NCI-H2029 (cell line): ENCODE data around the gene ZBTB6.

Experiments used
- DNase-seq: peaks from one replicate; lab custom pipeline; 2025; lab: John Stamatoyannopoulos, UW

ZBTB6 gene

DNA sequence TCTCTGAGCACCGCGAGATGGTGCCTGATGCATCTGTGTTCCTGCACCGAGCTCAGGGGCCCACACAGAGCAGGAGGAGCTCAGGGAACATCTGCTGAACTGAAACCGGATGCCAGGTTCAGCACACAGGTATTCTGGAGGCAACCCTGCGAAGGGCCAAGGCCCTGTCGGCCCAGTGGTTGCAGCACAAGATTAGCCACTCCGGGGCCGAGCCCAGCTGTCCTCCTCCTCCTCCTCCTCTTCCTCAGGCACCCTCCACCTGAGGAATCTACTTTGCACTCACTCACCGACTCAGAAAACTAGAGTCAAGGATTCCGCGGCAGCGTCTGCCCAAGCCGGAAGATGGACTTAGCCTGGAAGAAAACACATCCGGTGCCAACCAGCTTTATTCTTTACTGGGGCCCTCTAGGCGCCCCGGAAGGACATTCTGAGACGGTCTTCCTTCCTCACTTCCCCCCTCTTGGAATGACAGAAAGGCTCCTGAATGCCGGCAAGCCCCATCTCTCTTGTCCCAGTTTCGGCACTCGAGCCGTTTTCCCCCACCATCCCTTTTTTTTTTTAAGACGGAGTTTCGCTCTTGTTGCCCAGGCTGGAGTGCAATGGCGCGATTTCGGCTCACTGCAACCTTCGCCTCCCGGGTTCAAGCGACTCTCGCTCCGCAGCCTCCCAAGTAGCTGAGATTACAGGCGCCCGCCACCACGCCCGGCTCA lies at the start of gene ZBTB6:
Gene ZBTB6, minus strand, starts transcription at position 360 of the 710 bp plus-strand sequence. CDS start 1,251 bp downstream, outside the sequence.
- DNase-seq, result peak; percentile 83

DNA sequence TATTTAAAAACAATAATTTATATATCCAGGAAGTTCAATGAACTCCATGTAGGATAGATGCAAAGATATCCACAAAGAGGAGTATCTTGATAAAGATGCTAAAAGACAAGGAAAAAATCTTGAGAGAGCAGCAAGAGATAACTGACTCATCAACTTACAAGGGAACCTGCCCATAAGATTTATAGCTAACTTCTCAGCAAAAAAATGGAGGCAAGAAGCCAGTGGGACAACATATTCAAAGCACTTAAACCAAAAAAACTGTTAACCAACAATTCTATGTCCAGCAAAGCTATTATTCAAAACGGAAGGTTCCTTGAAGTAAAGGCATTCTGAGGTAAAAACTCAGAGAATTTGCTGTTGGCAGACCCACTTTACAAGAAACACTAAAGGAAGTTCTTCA lies 48.0 kb upstream of the ZBTB6 start:
- no peak for DNase-seq

- DNase-seq, result no peak
Measured at GRCh38 chr9:122955961-122956360, 42.8 kb upstream of the ZBTB6 start.

DNA sequence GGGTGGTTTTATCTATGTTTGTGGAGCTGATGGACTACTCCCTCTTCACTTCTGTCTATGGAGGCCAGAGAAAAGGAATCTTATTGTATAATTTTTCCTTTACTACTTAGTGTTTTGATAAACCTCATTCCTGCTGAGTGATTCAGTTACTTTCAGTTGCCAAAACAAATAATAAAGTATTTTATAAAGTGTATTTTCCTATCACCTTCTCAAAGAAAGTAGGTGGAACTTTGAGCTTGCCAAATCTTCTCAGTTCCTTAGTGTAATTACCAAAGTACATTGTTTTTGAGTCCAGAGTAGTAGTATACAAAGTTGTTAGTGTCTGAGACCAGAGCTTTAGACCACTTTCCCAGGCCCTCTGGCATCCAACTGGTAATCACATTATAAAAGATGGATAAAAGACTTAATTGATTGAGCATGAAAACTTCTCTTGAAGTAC lies 41.1 kb upstream of the ZBTB6 start:
- no peak for DNase-seq

GRCh38 chr9:122951056-122951455 lies 37.9 kb upstream of the ZBTB6 start:
- no peak for DNase-seq

GRCh38 chr9:122950263-122950662 lies 37.1 kb upstream of the ZBTB6 start:
- no peak for DNase-seq

GRCh38 chr9:122949696-122950095 lies 36.6 kb upstream of the ZBTB6 start:
- DNase-seq, result no peak

- no peak for DNase-seq
Measured at GRCh38 chr9:122948313-122948712, 35.2 kb upstream of the ZBTB6 start.

DNA sequence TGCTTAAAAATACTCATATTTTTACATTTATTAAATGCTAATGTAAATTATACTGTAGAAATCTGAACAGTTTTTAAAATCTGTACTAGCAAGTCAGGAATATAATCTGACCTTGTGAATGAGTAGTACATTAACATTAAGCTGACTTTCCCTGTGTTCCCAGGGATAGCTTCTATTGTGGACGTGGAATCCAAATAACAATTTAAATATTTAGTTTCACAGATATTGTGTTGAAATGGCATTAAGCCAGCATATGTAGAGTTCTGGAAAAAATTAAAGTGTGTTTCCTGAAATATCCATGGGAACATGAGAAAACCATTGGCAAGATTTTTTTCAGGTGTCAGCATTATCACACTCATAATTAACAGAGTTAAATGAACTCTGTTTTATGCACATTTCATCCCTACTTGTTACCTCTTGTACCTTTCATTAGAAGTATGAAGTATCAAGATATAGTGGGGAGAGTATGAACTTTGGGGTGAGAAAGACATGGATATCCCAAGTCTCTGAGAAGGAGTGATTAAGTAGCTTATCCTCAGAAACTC lies 33.4 kb upstream of the ZBTB6 start:
- DNase-seq, result no peak

DNA sequence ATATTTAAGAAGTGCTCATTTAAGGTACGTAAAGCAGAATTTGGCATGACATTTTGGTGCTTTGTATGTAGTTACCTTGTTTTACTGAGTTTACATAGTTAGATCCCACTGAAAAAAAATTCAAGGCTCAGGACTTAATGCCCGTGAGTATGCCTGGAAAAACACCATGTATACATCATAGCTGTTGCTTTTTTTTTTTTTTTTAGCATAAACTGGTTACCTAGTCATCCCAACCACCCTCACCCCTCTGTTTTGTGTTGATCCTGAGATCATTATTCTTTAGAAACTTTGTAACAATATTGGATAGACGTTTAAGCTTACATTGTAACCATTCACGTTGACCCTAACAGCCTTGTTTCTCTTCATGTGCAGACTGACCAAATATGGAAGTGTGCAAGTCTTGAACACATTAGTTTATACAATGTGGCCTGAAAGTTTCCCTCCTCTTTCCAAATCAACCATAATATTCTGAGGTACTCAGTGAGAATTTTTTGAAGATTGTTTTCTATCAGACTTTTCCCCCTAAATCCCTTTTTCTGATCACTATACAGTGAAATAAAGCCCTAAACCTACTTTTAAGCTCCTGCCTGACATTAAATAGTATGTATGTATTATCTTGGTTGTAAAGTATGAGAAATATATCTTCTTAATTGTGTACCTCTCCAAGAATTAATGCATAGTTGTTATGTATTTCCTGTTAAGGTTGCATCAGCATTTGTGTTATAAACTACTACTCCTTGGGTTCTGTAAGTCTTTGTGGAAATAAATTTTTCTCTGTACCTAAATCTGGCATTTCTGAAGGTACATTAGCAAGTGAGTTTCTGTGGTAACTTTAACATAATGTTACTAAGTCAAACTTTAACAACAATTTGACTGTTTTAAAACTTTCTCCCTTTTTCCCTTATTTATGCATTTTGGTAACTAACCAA lies 32.1 kb upstream of the ZBTB6 start:
- DNase-seq, result no peak

DNA sequence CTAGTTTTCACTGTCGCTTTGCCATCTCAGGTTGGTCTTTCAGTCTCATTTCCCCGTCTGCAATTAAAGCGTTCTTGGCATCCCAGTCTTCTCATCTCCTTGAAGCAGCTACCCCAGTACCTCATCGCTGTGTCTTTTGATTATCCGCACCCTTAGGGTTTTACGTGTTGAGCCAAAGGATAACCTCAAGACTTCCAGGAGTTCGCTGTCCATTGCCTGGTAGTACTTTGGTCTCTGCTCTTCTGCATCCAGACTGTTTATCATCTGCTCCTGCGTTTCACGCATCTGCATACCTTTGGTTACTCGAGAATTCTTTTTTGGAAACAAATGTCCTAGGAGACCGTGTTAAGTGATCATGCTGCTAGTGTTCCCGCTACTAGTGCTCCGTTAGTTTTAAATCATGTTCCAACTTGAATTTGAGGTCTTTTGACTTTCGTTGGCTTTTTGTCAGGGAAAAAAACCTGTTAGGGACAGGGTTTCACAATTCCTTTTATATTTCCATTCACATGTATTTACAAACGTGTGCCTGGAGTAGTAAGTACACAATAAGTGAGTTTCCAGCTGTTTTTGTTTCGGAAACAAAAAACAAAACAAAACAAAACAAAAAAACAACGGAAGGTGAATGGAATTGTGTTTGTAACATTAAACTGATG lies 28.6 kb upstream of the ZBTB6 start:
- no peak for DNase-seq

DNA sequence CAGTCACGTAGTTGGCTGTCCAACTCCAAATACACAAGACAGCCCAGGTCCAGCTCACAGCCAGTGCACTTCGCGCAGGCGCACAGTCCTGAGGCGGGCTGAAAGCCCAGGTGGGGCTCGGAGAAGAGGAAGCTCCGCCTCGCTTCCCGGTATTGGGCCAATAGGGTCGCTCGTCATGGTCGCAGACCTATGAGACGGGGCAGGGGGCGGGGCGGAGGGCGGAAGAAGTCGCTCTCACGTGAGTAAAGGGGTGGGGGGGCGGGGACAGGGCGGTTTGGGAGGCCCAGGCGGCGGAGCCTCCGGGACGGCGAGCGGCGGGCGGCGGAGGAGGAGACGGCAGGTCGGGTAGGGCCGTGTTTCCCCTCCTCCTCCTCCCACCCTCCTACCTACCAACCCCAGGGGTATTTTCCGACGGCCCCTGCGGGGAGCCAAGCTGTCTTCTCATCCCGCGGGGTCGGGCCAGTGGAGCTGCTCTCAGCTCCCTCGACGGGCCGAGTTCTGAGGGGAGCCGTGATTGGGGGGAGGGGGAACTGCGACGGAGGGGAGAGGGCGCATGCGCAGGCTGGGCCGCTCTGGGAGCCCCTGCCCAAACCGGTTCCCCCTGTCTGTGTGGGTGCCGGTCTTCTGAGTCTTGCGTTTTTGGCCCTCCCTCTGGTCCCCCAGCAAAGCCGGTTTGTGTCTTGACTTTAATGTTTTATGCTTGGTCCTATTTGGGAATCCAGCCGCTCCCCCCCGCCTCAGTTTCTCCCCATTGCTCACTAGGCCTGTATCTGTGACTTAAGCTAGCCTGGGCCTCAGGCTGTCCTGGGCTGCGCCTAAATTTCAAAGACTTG lies 27.8 kb upstream of the ZBTB6 start, which contains the start of gene RABGAP1:
Gene RABGAP1, plus strand, starts transcription at position 272 of the 833 bp plus-strand sequence. CDS start 16,040 bp downstream, outside the sequence.
- peak; percentile 99 for DNase-seq

DNA sequence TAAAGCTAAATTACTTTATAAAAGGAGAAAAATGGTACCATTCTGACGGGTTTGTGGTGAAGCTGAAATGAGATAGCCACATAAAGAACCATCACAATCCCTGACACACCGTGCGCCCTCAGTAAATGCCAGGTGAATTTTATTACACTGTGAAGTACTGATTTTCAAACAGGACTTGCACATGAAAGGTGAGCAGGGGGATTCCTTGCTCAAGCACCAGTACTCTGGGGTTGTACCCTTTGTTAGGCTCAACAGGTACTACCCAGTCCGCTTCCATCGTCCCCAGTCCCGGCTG lies 27.3 kb upstream of the ZBTB6 start:
- no peak for DNase-seq

DNA sequence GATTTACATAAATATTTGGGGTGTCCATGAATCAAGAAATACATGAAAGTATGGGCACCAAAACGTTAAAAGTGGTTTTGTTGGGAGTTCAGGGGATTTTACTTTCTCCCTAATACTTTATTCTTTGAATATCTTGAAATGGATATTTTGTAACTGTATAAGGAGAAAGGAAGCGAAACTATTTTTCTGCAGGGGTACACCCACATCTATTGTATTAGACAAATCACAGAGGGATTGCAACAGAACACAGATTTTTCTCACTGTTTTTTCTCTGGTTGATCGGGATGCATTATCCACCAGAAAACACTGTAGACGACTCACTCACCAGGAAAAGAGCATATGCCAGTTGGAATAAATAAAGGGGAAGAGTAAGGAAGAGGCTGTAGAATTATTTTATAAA lies 26.5 kb upstream of the ZBTB6 start:
- no peak for DNase-seq

- no peak for DNase-seq
Measured at GRCh38 chr9:122936883-122937282, 23.8 kb upstream of the ZBTB6 start.

DNA sequence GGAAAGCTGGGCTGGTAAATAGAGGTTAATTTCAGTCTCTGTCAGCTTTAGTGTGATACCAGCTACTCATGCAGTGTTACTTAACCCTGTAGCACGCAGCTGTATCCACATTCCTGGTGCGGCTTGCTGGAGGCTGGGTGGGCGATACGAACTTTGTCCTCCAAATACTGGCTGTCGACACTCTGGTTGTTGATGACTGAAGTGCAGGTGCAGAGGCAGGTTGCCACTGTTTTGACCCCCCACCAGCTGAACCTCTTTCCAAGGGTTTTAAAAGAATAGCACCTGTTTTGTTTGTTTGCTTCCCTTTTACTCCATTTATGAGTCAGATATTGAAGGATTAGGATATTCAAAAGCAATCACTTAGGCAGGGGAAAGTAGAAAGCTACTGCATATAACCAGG lies 23.3 kb upstream of the ZBTB6 start:
- no peak for DNase-seq

- DNase-seq, result peak; percentile 95
Measured at GRCh38 chr9:122931226-122932121, 18.4 kb upstream of the ZBTB6 start, which contains the start of gene ZBTB26. Gene ZBTB26, minus strand, starts transcription at chr9:122931512. Its CDS starts 11,578 bp downstream, at chr9:122919934.

DNA sequence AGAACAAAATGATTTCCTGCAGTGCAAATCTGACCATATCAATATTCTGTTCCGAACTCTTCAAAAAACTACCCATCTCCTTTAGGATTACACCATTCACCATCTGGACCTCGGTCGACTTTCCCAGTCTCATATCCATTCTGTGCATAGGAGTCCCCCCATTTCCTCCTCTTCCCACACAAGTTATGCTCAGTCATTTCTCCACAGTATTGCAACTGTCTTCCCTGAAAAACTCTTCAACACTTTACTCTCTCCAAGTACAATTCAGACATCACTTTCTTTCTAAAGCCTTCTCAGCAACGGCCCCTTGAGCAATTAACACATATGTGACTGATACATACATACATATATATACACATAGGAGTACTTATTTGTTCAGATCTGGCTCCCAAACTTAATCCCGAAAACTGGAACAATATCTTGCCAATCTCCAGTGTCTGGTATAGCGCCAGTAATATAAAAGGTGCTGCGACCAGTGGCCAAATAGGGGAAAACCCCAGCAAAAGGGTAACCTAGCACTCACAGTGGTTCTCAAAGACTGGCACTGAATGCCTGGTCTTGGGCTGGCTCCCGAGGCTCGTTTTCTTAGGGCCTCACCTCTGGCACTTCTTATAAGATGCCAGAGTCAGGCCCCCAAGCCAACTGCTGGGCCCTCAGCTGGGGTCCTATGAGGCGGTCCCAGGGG lies 17.6 kb upstream of the ZBTB6 start:
- no peak for DNase-seq

DNA sequence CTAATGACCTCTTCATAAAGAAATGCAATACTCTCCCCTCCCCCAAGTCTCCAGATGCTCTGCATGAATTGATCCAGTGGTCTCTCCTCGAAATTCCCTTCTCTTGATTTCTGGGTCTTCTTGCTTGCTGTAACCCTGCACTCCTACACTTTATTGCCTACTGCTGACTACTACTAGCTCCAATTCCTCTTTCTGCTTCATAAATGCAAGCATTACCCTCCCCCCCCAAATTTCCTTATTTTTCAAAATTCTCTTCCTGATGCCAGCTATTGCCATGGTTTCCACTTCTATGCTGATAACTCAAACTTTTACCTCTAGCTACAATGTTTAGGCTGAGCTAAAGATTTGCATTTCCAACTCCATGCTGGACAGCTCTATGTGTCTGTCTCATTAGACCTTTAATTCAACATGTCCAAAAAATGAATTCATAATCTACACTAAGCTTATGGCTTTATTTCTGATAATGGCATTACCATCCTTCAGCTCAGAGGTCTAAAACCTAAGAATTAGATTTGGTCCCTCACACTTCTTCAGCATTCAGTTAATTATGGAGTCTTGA lies 16.8 kb upstream of the ZBTB6 start:
- no peak for DNase-seq
